Upper lobe of right lung (tissue), 1 donor: ENCODE data around the gene STRIP1. TPM values are rescaled to one million over a fixed set of nuclear protein-coding genes. Genes with fewer than 3 reads are reported as not detected.
A peak's percentile ranks its signal among the peaks of the same experiment; 100 is the strongest.

ENCODE experiments used
- ATAC-seq: fragments of 200-7000 bp; cut with Tn5 transposase; one replicate; pipeline ENCODE4 v1.9.1; 2020; ENCODE audit warnings: mild to moderate bottlenecking, moderate library complexity
- DNase-seq: peaks from one replicate; pipeline ENCODE4 v3.0.0-alpha.2; 2020
- H3K27ac ChIP-seq: fragments of 200-600 bp; one replicate; pipeline ENCODE4 v1.8.0; 2022
- H3K27me3 ChIP-seq: fragments of 200-600 bp; one replicate; pipeline ENCODE4 v1.8.0; 2022; ENCODE audit warnings: mild to moderate bottlenecking
- H3K36me3 ChIP-seq: fragments of 200-600 bp; one replicate; pipeline ENCODE4 v1.8.0; 2022
- H3K4me1 ChIP-seq: fragments of 200-600 bp; one replicate; pipeline ENCODE4 v1.8.0; 2022
- H3K4me3 ChIP-seq: fragments of 200-600 bp; one replicate; pipeline ENCODE4 v1.8.0; 2022; ENCODE audit warnings: mild to moderate bottlenecking
- H3K9me3 ChIP-seq: fragments of 200-600 bp; one replicate; pipeline ENCODE4 v1.8.0; 2022
- intact Hi-C: fragments of 100-400 bp; cut with DNase I; formaldehyde crosslinking; loops from one replicate; pipeline ENCODE4 v1.11.0; 2022
- total RNA-seq: library from RNA; stranded (reverse); fragmentation: NEBNext Ultra II Directional; extraction: Animal tissue kit (Norgen Biotek cat#: 25700); gene quantifications from one replicate; pipeline ENCODE4 v1.2.1, GENCODE V29; 2021
- TF ChIP-seq, protein P1 (sequence below): fragments of 200-600 bp; IDR thresholded peaks from one replicate; pipeline ENCODE4 v1.8.0; 2022; ENCODE audit warnings: antibody characterized with exemption
- donor health status: DM: no; HTN: yes; CAD: no; lungs with severe emphysema.

Gene STRIP1
- total RNA-seq, 1 donor from 2014 or later: 35.6 TPM

DNA sequence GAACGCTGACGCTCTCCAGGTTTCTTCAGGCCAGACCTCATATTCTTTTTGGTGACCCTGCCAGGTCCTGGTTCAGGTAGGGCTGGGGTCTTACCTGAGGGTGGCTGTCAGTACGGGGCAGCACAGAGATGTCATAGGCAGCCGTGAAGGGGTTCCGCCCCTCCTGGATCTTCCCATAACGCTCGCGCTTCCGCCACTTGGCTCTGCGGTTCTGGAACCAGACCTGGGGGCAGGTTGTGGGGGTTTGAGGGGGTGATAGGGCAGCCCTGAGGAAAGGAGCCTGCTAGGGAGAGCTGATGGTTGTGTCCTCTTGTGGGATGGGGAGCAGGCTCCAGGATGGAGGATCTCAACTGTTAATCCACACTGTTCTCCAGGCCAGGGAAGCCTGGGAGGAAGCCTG, 26.9 kb downstream of the STRIP1 start:
- ATAC-seq (no peak), DNase-seq (no peak)
- no peaks in the 10 kb centered on the region for H3K9me3 ChIP-seq
- peaks cover 18% of the 10 kb centered on the region for H3K36me3 ChIP-seq
- TF ChIP-seq, protein P1, sequence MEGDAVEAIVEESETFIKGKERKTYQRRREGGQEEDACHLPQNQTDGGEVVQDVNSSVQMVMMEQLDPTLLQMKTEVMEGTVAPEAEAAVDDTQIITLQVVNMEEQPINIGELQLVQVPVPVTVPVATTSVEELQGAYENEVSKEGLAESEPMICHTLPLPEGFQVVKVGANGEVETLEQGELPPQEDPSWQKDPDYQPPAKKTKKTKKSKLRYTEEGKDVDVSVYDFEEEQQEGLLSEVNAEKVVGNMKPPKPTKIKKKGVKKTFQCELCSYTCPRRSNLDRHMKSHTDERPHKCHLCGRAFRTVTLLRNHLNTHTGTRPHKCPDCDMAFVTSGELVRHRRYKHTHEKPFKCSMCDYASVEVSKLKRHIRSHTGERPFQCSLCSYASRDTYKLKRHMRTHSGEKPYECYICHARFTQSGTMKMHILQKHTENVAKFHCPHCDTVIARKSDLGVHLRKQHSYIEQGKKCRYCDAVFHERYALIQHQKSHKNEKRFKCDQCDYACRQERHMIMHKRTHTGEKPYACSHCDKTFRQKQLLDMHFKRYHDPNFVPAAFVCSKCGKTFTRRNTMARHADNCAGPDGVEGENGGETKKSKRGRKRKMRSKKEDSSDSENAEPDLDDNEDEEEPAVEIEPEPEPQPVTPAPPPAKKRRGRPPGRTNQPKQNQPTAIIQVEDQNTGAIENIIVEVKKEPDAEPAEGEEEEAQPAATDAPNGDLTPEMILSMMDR: no peak
- H3K27ac ChIP-seq: no peak overlapping the region
- no peak overlapping the region for H3K4me3 ChIP-seq
- H3K27me3 ChIP-seq: no peaks in the 10 kb centered on the region
- intact Hi-C loops: no loop called here
- H3K4me1 ChIP-seq: no peaks in the 10 kb centered on the region

DNA sequence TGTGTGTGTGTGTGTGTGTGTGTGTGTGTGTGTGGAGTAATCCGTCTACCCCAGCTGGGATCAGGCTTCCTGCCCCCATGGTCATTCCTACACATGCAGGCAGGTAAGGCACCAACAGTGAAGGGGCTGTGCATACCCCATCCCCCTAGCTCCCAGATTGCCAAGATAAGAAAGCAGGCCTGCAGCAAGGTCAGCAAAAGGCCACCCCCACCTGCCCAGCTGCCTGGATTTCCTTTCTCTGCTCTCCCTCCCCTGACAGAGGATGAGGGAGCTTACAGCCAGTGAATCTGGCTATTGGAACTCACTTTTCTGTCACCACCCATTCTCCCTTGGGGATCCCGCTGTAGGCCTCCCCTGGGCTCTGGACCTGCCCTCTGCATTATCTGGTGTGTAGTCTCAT, 28.2 kb downstream of the STRIP1 start:
- DNase-seq (peak; percentile 7), ATAC-seq (no peak)
- Histone ChIP-seq H3K36me3 (peaks cover 5% of the 10 kb centered on the region), H3K4me3 (no peak overlapping the region), H3K27me3 (peaks cover 10% of the 10 kb centered on the region), H3K9me3 (no peaks in the 10 kb centered on the region), H3K4me1 (no peaks in the 10 kb centered on the region), H3K27ac (no peak overlapping the region)
- intact Hi-C loops: no loop called here
- TF ChIP-seq, protein P1: no peak

DNA sequence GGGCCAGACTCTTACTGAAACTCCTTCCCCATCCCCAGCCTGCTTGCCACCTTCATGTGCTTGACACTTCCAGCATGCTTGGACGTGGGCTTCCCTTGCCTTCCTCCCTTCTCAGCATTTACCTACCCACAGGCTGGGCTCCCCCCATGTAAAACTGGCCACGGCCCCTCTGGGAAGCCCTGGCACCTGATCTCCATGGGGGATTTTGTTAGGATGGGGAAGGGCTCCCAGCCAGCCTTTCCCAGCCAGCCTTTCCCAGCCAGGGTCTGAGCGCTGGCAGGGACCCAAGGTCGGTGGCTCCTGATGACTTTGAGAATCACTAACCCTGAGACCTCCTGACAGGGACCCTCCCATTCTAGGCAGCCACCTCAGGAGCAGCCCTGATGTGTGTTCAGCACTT, 29.4 kb downstream of the STRIP1 start:
- intact Hi-C loops: no loop called here
- Histone ChIP-seq H3K36me3 (no peaks in the 10 kb centered on the region), H3K4me1 (peaks cover 10% of the 10 kb centered on the region), H3K4me3 (no peak overlapping the region), H3K27me3 (peaks cover 22% of the 10 kb centered on the region), H3K9me3 (no peaks in the 10 kb centered on the region), H3K27ac (no peak overlapping the region)
- TF ChIP-seq, protein P1: no peak
- DNase-seq (no peak), ATAC-seq (no peak)

DNA sequence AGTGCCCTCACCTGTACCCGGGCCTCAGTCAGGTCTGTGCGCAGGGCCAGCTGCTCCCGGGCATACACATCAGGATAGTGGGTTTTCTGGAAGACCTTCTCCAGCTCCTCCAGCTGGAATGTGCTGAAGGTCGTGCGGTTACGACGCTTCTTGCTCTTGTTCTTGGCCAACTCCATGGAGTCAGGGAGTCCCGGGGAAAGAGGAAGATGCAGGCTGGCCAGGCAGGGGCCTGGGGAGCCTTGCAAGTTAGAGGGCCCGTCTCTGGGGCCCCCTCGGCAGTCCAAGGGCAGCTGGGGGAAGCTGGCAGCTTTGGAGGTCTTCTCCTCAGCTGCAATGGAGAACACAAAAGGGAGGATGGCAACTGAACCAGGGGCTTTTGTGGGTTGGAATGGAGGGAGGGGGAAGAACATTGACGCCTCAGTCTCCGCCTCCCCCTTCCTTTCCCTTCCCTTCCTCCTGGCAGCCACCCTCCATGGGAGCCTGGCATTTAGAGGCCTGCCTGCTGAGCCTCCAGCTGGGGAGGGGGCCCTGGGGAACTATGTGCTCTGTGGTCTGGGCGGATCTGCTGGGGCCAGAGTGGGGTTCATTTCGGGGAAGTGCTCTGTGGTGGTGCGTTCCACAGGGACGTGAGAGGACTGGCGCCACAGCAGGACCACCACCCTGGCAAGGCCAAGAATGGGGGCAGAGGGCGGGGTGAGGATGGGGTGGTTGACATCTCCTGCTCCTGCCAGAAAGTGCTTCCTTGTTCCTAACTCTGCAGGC, 30.3 kb downstream of the STRIP1 start:
- no peak overlapping the region for H3K4me3 ChIP-seq
- ATAC-seq (no peak), DNase-seq (no peak)
- intact Hi-C loops: no loop called here
- H3K27me3 ChIP-seq: peaks cover 32% of the 10 kb centered on the region
- TF ChIP-seq, protein P1: no peak
- peaks cover 15% of the 10 kb centered on the region for H3K4me1 ChIP-seq
- H3K9me3 ChIP-seq: no peaks in the 10 kb centered on the region
- H3K27ac ChIP-seq: no peak overlapping the region
- H3K36me3 ChIP-seq: no peaks in the 10 kb centered on the region

DNA sequence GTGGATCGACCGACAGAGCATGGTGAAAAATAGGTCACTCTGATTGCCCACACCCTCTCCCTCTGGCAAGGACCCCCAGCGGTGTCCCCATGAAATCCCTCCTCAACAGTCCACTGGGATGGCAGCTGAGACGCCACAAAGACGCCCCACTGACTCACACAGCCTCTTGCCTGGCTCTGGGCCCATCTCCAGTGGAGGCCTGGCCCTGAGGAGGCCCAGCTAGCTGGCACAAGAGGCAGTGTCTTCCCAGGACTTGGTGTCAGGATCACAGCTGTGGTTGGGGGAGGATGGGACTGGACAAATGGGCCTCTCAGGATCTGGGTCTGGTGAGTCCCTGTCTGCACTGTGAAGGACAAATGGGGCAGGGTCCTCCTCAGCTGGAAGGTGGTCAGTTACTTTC, 31.4 kb downstream of the STRIP1 start:
- Histone ChIP-seq H3K9me3 (no peaks in the 10 kb centered on the region), H3K36me3 (no peaks in the 10 kb centered on the region), H3K4me3 (no peak overlapping the region), H3K27me3 (peaks cover 40% of the 10 kb centered on the region), H3K4me1 (peaks cover 22% of the 10 kb centered on the region), H3K27ac (no peak overlapping the region)
- ATAC-seq (no peak), DNase-seq (no peak)
- intact Hi-C loops: no loop called here
- TF ChIP-seq, protein P1: no peak
